ENCODE measurements around the gene PRPF31.
"Not testable (repeated sequence)": the region's sequence is repeated elsewhere in the genome, so short reads cannot be mapped to it uniquely, and the experiment has no call there.

The PRPF31 gene

GRCh38 chr19:54115109-54116063 is at the start of gene PRPF31, which contains the start of gene TFPT:
TSS of gene PRPF31 (plus strand) at chr19:54115754. CDS start at chr19:54118279, 2,525 bp downstream.
TSS of gene TFPT (minus strand) at chr19:54115657. CDS start at chr19:54115269, 388 bp downstream.
- peak; percentile 99 for DNase-seq

GRCh38 chr19:54069470-54069869 is 46.1 kb upstream of the PRPF31 start:
- DNase-seq, result no peak

GRCh38 chr19:54073829-54074228 is 41.7 kb upstream of the PRPF31 start:
- no peak for DNase-seq

GRCh38 chr19:54074851-54075250 is 40.7 kb upstream of the PRPF31 start:
- no peak for DNase-seq

- DNase-seq, result peak; percentile 73
Observed at GRCh38 chr19:54077334-54077733, 38.2 kb upstream of the PRPF31 start.

GRCh38 chr19:54081032-54081431 is 34.5 kb upstream of the PRPF31 start, which contains the start of gene TARM1:
TSS of gene TARM1 (minus strand) at chr19:54081365. CDS start at chr19:54081340, 25 bp downstream.
- DNase-seq, result no peak

GRCh38 chr19:54084410-54084809 is 31.1 kb upstream of the PRPF31 start:
- DNase-seq, result no peak

GRCh38 chr19:54094426-54095000 is 21.0 kb upstream of the PRPF31 start:
- no peak for DNase-seq

- DNase-seq, result no peak
Observed at GRCh38 chr19:54095136-54095858, 20.3 kb upstream of the PRPF31 start.

- peak; percentile 52 for DNase-seq
Observed at GRCh38 chr19:54095859-54096616, 19.5 kb upstream of the PRPF31 start.

- DNase-seq, result peak; percentile 34
Observed at GRCh38 chr19:54096617-54097106, 18.9 kb upstream of the PRPF31 start.

GRCh38 chr19:54099190-54099902 is 16.2 kb upstream of the PRPF31 start:
- peak; percentile 72 for DNase-seq

- not testable (repeated sequence) for DNase-seq
Observed at GRCh38 chr19:54099903-54100255, 15.7 kb upstream of the PRPF31 start.

- peak; percentile 94 for DNase-seq
Observed at GRCh38 chr19:54100561-54100960, 15.0 kb upstream of the PRPF31 start, which contains the start of gene OSCAR. TSS of gene OSCAR (minus strand) at chr19:54100803. CDS start at chr19:54100792, 11 bp downstream.

- DNase-seq, result peak; percentile 99
Observed at GRCh38 chr19:54102421-54103169, 13.0 kb upstream of the PRPF31 start, which contains the start of gene NDUFA3. TSS of gene NDUFA3 (plus strand) at chr19:54102855. CDS start at chr19:54102879, 24 bp downstream.

GRCh38 chr19:54104998-54105715 is 10.4 kb upstream of the PRPF31 start:
- DNase-seq, result no peak

- DNase-seq, result no peak
Observed at GRCh38 chr19:54105796-54106195, 9.8 kb upstream of the PRPF31 start.

GRCh38 chr19:54106716-54107115 is 8.8 kb upstream of the PRPF31 start:
- no peak for DNase-seq

- no peak for DNase-seq
Observed at GRCh38 chr19:54107876-54108490, 7.6 kb upstream of the PRPF31 start.

All from suppressor macrophage treated with lipopolysaccharide for 4 hours (primary cell).